Activated CD4-positive, alpha-beta T cell treated with anti-CD3 and anti-CD28 coated beads, Interleukin-2, amount 50 U/mL, for 16 hours (primary cell): ENCODE measurements around the gene USP24.
"Not testable (repeated sequence)": the region's sequence is repeated elsewhere in the genome, so short reads cannot be mapped to it uniquely, and the experiment has no call there.

Experiments used
- DNase-seq: peaks from one replicate; pipeline ENCODE4 v3.0.0-alpha.2; 2020

USP24 gene

DNA sequence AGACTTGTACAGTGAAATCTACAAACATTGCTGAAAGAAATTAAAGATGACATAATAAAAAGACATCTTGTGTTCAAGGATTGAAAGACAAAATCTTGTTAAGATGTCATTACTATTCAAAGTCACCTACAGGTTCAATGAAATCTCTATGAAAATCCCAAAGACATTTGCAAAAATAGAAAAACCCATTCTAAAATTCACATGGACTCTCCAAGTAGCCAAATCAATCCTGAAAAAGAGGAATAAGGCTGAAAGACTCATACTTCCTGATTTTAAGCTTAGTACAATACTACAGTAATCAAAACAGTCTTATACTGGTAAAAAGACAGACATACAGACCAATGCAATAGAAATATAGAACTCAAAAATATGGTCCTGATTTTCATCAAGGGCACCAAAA is 97.2 kb downstream of the USP24 start:
- no peak for DNase-seq

- not testable (repeated sequence) for DNase-seq
These were observed 106.2 kb downstream of the USP24 start for GRCh38 chr1:55109005-55109404.

GRCh38 chr1:55107101-55107500 is 108.1 kb downstream of the USP24 start:
- DNase-seq = no peak

DNA sequence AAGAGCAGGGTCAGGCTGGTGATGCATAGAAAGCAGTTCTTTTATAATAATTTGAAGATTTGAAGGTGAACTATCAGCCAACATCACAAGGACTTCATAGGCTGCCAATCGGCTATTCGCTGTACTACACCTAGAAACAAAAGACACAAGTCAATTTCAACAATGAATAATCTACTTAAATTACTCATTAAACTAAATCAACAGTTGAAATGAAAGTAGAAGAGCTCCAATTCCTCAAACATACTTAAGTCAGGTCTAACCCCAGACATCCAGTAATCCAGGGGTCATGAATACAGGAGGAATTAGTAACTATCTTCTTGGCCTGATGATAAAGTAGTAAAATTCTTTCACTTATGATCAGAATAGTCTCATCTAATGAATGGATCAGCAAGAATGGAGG is 111.3 kb downstream of the USP24 start:
- DNase-seq = no peak

GRCh38 chr1:55095095-55095494 is 120.1 kb downstream of the USP24 start:
- DNase-seq = no peak

GRCh38 chr1:55092475-55092874 is 122.7 kb downstream of the USP24 start:
- no peak for DNase-seq

DNA sequence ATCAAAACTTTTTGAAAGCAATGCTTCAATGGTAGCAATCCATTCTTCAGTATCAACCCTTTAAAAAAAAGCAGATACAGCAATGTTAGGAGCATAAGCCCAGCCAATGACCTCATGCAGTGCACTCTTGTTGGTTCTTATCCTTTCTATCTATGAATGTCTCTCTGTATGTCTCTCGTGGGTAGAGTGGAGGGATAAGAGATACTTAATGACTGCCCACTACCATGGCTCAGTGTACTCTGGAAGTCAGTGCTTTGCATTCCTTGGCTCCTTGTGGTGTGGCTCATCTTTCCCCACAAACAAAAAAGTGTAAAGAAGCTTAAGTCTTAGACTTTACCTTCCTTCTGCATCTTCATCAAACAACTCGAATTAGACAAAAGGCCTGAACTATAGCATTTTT is 125.5 kb downstream of the USP24 start:
- no peak for DNase-seq

DNA sequence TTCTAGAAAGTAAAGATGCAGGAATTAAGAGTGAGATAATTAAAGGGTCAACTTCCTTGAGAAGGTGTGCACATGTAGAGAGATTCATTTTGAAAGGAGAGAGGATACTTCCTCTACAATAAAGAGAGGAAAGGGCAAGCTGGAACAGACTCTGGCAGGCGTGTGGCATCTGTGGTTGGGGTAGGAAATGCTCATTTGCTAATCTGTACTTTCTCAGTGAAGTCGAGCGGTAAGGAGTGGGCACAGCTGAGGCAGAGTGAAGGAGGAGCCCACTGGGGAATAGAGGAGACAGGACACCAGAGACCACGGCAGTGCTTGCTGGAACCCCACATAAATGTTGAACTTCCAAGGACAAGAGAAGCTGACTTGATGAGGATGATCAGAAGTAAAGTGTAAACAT is 126.8 kb downstream of the USP24 start:
- DNase-seq = peak; percentile 12

DNA sequence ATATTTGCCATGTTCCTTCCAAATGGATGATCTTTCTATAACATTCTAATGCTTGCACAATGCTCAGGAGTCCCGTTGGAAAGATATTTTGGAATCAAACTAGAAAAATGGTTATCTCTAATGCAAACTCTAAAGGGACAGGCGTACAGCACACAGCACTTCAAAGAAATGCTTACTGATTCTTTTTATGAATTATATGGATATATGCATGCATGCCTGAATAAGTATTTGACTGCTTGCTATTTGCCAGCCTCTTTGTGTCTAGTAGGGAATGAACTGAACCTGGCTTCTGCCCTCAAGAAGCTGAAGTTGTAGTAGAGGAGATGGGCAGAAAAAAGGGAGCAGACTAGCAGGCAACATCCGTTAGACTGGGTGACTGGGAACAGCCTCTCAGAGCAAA is 127.7 kb downstream of the USP24 start:
- no peak for DNase-seq

- no peak for DNase-seq
These were observed 130.9 kb downstream of the USP24 start for GRCh38 chr1:55084257-55084656.

GRCh38 chr1:55081905-55082296 is 133.3 kb downstream of the USP24 start:
- DNase-seq = no peak

DNA sequence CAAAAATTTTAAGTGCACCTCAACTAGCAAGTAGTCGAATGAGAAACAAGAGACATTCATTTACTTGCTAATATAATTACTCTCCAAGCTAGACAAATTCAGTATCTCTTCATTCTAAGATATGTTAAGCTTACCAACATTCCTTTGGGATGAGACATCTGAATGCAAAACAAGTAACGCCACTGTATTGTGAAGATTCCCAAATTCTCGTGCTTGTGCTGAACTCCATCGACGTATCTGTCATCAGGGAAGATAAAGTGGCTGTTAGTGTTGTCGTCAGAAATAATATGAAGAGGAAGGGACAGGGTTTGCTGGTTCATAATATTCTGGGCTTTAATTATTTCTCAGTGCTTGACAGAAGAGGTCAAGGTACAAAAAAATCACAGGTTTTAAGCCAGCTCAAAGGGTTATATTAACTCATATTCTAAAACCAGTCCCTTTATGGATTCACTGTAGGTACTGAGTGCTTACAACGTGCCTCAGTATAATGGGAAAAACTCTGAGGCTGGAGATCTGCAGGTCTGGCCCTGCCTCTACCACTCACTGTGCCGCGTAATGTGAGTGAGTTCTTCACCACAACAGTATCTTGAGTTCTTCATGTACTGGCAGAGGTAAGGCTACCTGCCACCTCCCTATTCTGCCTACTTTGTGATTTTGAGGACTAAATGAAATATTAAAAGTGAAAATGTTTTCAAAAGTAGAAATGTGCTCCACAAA is 133.8 kb downstream of the USP24 start:
- no peak for DNase-seq

GRCh38 chr1:55079651-55080050 is 135.5 kb downstream of the USP24 start:
- no peak for DNase-seq

- no peak for DNase-seq
These were observed 136.7 kb downstream of the USP24 start for GRCh38 chr1:55078470-55078869.

DNA sequence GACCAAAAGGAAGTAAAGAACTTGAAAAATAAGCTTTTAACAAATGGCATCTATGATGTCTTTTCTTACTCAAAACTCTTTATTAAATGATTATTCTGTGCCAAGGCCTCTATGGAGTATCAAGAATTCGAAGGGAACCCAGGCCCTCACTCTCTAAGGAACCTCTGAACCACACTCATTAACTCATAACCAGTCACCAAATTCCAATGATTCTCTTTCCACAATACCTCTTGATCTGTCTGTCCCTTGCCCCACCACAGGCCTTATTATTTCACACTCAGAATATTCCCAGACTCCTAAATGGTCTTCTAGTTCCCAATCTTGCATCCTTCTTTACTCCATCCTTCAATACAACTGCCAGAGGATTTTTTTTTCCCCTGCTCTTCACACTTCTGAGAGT is 138.8 kb downstream of the USP24 start:
- DNase-seq = no peak

GRCh38 chr1:55074455-55074854 is 140.7 kb downstream of the USP24 start:
- no peak for DNase-seq

DNA sequence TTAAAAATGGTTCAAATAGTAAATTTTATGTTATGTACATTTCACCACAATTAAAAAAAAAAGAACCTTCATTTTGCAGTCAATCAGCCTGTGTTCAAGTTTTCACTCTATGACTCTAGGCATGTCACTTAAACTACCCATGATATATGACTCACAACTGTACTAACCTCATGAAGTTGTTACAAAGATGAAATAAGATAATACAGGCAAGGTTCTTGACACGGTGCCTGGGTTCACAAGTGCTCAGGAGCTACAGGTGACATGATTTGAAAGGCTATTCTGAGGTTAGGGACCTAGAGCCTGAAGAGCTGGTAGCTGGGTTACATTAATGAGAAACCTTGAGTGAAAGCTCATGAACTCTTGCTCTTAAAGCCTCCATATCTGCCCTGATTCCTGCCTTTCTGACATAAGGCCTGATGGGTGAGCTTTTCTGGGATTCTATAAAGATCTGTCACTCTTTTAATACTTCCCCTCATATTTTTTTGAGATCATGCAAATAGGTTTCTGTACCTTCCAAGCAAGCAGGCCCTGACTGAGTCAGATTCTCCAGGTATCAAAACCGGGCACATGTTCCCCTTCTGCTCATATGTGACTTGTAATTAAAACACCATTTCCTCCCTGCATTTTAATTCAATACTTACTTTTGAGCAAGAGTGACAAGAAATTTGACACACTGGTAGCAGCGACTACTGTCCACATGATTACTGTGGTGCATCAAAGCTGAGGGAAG is 141.8 kb downstream of the USP24 start:
- peak; percentile 68 for DNase-seq

DNA sequence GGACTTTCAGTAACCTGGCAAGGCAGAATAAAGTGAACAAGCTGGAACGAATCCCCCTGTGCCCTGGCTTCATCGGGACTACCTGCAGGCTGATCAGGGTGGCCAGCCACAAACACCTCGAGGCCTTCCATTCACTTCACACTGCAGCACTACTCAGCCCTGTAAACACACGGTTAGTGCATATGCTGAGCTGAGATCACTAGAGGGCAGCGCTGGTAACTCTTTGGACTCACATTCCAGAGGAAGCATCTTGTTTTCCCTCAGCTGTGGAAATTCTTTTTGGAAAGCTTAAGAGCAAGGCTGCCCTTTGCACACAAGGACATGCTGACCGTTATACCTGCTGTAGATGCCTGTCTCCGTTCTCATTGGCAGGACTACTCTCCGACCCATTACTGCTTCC is 143.7 kb downstream of the USP24 start:
- DNase-seq = peak; percentile 11

GRCh38 chr1:55070293-55071164 is 144.6 kb downstream of the USP24 start:
- DNase-seq = no peak

- DNase-seq = no peak
These were observed 145.9 kb downstream of the USP24 start for GRCh38 chr1:55069280-55069679.

GRCh38 chr1:55068638-55069037 is 146.5 kb downstream of the USP24 start:
- DNase-seq = no peak

DNA sequence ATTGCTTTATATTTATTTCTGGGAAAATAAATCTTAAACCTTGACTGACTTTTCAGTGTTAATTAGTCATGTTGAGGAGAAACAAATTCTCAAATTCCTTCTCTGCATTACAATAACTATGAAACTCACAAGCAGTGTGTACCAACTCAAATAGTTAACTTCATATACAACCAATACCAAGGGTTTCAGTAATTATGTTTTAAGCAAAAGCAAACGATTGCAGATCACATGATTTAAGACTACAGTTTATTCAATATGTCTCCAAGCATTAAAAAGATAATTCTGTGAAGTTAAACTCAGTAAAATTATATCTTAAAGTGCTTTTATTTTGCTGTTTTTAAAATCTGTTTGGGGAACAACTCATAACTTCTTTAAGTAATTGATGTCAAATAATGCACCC is 147.2 kb downstream of the USP24 start:
- no peak for DNase-seq

GRCh38 chr1:55067022-55067778 is 148.0 kb downstream of the USP24 start:
- no peak for DNase-seq
